Measurements from ENCODE around the gene KCNH6.
A peak's percentile ranks its signal among the peaks of the same experiment; 100 is the strongest.

KCNH6 gene

GRCh38 chr17:63537991-63538692 is 15.0 kb downstream of the KCNH6 start:
- DNase-seq, result no peak

GRCh38 chr17:63538693-63539595 is 15.8 kb downstream of the KCNH6 start:
- no peak for DNase-seq

- no peak for DNase-seq
These were observed 17.4 kb downstream of the KCNH6 start for GRCh38 chr17:63540590-63540989.

- DNase-seq, result no peak
These were observed 19.0 kb downstream of the KCNH6 start for GRCh38 chr17:63542218-63542545.

GRCh38 chr17:63542942-63543821 is 20.0 kb downstream of the KCNH6 start:
- no peak for DNase-seq

GRCh38 chr17:63543822-63544420 is 20.8 kb downstream of the KCNH6 start:
- no peak for DNase-seq

- no peak for DNase-seq
These were observed 21.5 kb downstream of the KCNH6 start for GRCh38 chr17:63544467-63545301.

- DNase-seq, result peak; percentile 4
These were observed 23.3 kb downstream of the KCNH6 start for GRCh38 chr17:63546308-63547082.

GRCh38 chr17:63547083-63547523 is 23.9 kb downstream of the KCNH6 start:
- DNase-seq, result no peak

- no peak for DNase-seq
These were observed 26.3 kb downstream of the KCNH6 start for GRCh38 chr17:63549289-63549945.

- peak; percentile 98 for DNase-seq
These were observed 27.0 kb downstream of the KCNH6 start, which contains the start of gene DCAF7 for GRCh38 chr17:63549946-63550816. Gene DCAF7 (plus strand): TSS chr17:63550477. CDS start chr17:63550678, 201 bp downstream.

- DNase-seq, result no peak
These were observed 27.9 kb downstream of the KCNH6 start for GRCh38 chr17:63550817-63551639.

GRCh38 chr17:63552211-63552610 is 29.1 kb downstream of the KCNH6 start:
- DNase-seq, result no peak

GRCh38 chr17:63555500-63556156 is 32.5 kb downstream of the KCNH6 start:
- peak; percentile 7 for DNase-seq

GRCh38 chr17:63557416-63557815 is 34.3 kb downstream of the KCNH6 start:
- DNase-seq, result no peak

GRCh38 chr17:63558441-63558840 is 35.3 kb downstream of the KCNH6 start:
- DNase-seq, result no peak

- DNase-seq, result no peak
These were observed 38.7 kb downstream of the KCNH6 start for GRCh38 chr17:63561819-63562218.

- no peak for DNase-seq
These were observed 40.2 kb downstream of the KCNH6 start for GRCh38 chr17:63563339-63563738.

All from activated T-cell treated with anti-CD3 and anti-CD28 coated beads, Interleukin-2, amount 50 U/mL, for 1 hour (primary cell).